ENCODE results near the gene ASB3. TPM values are rescaled to one million over a fixed set of nuclear protein-coding genes. Genes with fewer than 3 reads are reported as not detected.
"Not testable (repeated sequence)": the region's sequence is repeated elsewhere in the genome, so short reads cannot be mapped to it uniquely, and the experiment has no call there.

Gene ASB3
- total RNA-seq, 2 donors from 2014 or later: 13.3 to 24.1 TPM

DNA sequence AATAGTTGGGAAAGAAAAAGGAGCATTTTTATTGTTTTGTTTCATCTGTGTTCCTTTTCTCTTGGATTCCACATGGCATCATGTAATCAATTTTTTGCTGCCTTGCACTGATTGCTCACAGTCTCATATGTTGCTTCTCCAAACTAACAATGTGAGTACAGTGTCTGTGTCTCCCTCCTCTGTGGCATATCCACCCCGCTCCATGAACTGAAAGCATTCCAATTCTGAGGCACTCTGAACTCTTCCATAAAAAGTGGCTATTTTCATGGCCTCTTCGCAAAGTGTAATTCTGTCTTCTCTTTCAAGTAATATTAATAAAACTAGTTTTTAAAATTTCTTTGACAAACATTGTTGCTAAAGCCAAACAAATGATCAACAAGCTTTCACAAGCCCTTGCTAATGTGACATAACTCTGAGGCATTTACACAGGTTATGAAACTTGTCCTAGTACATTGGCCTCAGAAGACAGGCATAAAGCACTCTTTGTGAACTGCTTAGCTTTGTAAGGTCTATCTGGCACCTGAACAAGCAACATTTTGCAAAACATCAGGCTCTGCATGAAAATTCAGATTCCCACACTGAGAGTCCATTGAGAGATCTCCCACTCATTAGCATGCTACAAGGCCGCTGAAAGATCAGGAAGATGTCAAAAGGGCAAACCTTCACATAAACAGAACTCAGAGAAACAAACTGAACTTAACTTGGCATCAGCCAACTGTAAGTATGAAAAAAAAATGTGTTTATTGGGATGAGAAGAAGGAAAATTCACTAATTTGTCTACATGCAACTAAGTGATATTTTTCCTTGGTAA, 40.0 kb upstream of the ASB3 start:
- Histone ChIP-seq H3K36me3 (no peaks in the 10 kb centered on the region), H3K4me3 (no peak overlapping the region), H3K4me1 (ENCODE audit: control insufficient read depth in 1 of 2, low read depth in 2 of 2) (no peaks in the 10 kb centered on the region), H3K27me3 (replicated peaks; ENCODE audit: insufficient read depth) (no peaks in the 10 kb centered on the region), H3K27ac (no peak overlapping the region), H3K9me3 (peaks cover 5% of the 10 kb centered on the region)
- TF ChIP-seq, protein P1, sequence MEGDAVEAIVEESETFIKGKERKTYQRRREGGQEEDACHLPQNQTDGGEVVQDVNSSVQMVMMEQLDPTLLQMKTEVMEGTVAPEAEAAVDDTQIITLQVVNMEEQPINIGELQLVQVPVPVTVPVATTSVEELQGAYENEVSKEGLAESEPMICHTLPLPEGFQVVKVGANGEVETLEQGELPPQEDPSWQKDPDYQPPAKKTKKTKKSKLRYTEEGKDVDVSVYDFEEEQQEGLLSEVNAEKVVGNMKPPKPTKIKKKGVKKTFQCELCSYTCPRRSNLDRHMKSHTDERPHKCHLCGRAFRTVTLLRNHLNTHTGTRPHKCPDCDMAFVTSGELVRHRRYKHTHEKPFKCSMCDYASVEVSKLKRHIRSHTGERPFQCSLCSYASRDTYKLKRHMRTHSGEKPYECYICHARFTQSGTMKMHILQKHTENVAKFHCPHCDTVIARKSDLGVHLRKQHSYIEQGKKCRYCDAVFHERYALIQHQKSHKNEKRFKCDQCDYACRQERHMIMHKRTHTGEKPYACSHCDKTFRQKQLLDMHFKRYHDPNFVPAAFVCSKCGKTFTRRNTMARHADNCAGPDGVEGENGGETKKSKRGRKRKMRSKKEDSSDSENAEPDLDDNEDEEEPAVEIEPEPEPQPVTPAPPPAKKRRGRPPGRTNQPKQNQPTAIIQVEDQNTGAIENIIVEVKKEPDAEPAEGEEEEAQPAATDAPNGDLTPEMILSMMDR (IDR thresholded peaks at IDR 0.05): no peak
- ATAC-seq (ENCODE audit: insufficient number of reproducible peaks, low FRiP score, low read depth): no peak
- no peak for DNase-seq (ENCODE audit: low spot score)

DNA sequence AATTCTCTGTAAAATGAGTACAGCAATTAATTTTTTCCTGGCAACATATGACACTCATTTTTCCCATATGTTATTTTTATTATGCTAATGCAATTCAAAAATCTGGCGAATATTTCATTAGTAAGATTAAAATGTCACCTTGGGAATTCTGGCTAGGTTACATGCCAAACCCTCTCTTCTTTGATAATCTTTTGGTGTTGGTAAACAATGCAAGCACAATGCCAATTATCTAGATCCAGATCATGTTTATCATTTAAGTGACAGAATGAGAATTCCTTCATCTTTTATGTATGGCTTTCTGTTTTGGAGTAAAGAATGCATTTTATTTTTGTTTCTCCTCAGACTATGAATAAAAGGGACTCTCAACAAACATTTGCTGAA, 39.3 kb upstream of the ASB3 start:
- no peak for DNase-seq (ENCODE audit: low spot score)
- Histone ChIP-seq H3K27me3 (replicated peaks; ENCODE audit: insufficient read depth) (no peaks in the 10 kb centered on the region), H3K4me3 (no peak overlapping the region), H3K4me1 (ENCODE audit: control insufficient read depth in 1 of 2, low read depth in 2 of 2) (no peaks in the 10 kb centered on the region), H3K27ac (no peak overlapping the region), H3K36me3 (no peaks in the 10 kb centered on the region), H3K9me3 (peaks cover 5% of the 10 kb centered on the region)
- ATAC-seq (ENCODE audit: insufficient number of reproducible peaks, low FRiP score, low read depth): no peak
- TF ChIP-seq, protein P1 (IDR thresholded peaks at IDR 0.05): no peak

DNA sequence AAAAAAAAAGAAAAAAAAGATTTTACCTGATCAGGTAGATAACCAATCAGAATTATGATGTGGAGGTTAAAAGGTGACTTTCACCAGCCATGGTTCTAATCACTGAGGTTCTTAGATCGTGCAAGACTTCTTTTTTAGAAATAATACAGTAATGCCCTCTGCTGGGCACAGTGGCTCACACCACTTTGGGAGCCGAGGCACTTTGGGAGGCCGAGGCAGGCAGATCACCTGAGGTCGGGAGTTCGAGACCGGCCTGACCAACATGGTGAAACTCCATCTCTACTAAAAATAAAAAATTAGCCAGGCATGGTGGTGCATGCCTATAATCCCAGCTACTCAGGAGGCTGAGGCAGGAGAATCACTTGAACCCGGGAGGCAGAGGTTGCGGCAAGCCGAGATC, 36.9 kb upstream of the ASB3 start:
- not testable (repeated sequence) for DNase-seq (ENCODE audit: low spot score); H3K9me3 ChIP-seq; ATAC-seq (ENCODE audit: insufficient number of reproducible peaks, low FRiP score, low read depth); H3K27ac ChIP-seq; H3K4me3 ChIP-seq; H3K36me3 ChIP-seq; H3K27me3 ChIP-seq (replicated peaks; ENCODE audit: insufficient read depth); H3K4me1 ChIP-seq (ENCODE audit: control insufficient read depth in 1 of 2, low read depth in 2 of 2)

DNA sequence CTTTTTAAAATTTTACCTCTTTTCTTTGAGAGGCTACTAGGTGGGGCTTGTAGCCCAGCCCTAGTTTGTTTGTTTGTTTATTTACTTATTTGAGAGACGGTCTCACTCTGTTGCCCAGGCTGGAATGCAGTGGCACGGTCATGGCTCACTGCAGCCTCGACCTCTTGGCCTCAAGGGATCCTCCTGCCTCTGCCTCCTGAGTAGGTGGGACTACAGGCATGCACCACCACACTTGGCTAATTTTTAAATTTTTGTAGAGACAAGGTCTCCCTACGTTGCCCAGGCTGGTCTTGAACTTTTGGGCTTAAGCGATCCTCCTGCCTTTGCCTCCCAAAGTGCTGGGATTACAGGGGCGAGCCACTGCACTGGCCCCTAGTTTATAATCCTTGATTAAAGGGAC, 35.1 kb upstream of the ASB3 start:
- TF ChIP-seq, protein P1 (IDR thresholded peaks at IDR 0.05): no peak
- ATAC-seq (ENCODE audit: insufficient number of reproducible peaks, low FRiP score, low read depth) (no peak), DNase-seq (ENCODE audit: low spot score) (no peak)
- Histone ChIP-seq H3K27ac (no peak overlapping the region), H3K9me3 (no peaks in the 10 kb centered on the region), H3K27me3 (replicated peaks; ENCODE audit: insufficient read depth) (no peaks in the 10 kb centered on the region), H3K36me3 (peaks cover 11% of the 10 kb centered on the region), H3K4me3 (no peak overlapping the region), H3K4me1 (ENCODE audit: control insufficient read depth in 1 of 2, low read depth in 2 of 2) (no peaks in the 10 kb centered on the region)

DNA sequence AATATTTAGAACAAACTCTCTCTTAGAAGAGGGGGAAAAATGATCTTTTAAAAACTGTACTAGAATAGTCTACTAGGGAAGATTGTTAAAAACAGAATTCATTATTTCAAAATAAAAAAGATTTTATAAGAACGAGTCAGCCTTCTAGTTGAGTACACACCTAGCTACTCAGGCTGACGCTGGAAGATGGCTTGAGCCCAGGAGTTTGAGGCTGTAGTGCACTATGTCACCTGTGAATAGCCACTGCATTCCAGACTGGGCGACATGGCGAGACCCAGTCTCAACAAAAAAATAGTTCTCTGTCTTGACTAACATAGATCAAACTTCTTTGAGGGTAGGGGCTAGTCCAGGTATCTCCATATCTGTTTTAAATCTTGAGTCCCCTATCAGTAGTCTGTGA, 34.0 kb upstream of the ASB3 start:
- TF ChIP-seq, protein P1 (IDR thresholded peaks at IDR 0.05): no peak
- H3K36me3 ChIP-seq: peaks cover 20% of the 10 kb centered on the region
- no peak overlapping the region for H3K4me3 ChIP-seq
- H3K27me3 ChIP-seq (replicated peaks; ENCODE audit: insufficient read depth): no peaks in the 10 kb centered on the region
- DNase-seq (ENCODE audit: low spot score) (no peak), ATAC-seq (ENCODE audit: insufficient number of reproducible peaks, low FRiP score, low read depth) (no peak)
- H3K4me1 ChIP-seq (ENCODE audit: control insufficient read depth in 1 of 2, low read depth in 2 of 2): no peaks in the 10 kb centered on the region
- no peak overlapping the region for H3K27ac ChIP-seq
- H3K9me3 ChIP-seq: no peaks in the 10 kb centered on the region

DNA sequence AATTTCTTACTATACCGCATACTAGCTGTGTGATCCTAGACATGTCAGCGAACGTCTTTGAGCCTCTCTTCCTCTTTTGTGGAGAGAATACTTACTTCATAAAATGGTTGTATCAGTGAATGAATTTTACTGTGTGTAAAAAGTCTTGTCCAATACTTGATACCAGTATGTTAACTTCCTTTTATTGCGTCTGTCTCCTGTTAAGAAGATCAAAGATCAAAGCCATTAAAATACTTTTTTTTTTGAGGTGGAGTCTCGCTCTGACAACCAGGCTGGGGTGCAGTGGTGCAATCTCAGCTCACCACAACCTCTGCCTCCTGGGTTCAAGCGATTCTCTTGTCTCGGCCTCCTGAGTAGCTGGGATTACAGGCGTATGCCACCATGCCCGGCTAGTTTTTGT, 33.3 kb upstream of the ASB3 start:
- DNase-seq (ENCODE audit: low spot score): no peak
- Histone ChIP-seq H3K27ac (no peak overlapping the region), H3K4me3 (no peak overlapping the region), H3K4me1 (ENCODE audit: control insufficient read depth in 1 of 2, low read depth in 2 of 2) (no peaks in the 10 kb centered on the region), H3K36me3 (peaks cover 21% of the 10 kb centered on the region), H3K27me3 (replicated peaks; ENCODE audit: insufficient read depth) (no peaks in the 10 kb centered on the region), H3K9me3 (no peaks in the 10 kb centered on the region)
- TF ChIP-seq, protein P1 (IDR thresholded peaks at IDR 0.05): no peak
- ATAC-seq (ENCODE audit: insufficient number of reproducible peaks, low FRiP score, low read depth): no peak
